ENCODE results near the gene IFFO2. TPM values are rescaled to one million over a fixed set of nuclear protein-coding genes. Genes with fewer than 3 reads are reported as not detected.
A peak's percentile ranks its signal among the peaks of the same experiment; 100 is the strongest.

Gene IFFO2
- total and polyA plus RNA-seq, 8 donors = 13.9 to 38.4 (median 24.3) TPM

DNA sequence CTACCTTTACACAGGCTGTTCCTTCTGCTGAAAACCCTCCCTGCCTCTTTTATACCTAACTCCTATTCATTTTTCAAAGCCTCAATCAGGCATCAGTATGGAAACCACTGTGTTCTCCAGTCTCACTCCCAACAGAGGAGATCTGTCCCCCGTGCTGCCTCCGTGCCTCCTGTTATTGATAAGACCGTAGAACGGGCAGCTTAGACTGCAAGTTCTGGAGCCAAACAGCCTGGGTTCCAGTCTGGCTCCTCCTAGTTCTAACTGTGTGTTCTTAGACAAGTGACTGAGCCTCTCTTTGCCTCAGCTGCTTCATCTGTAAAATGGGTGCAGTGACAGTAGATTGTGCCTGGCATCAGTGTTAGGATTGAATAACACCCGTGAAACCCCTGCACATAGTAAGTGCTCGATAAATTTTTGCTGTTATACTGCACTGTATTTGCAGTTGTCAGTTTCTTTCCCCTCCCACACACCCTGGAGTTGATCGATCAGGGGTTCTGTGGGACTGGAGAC lies 17.0 kb upstream of the IFFO2 start:
- no peak for DNase-seq
- no peaks in the 10 kb centered on the region for H3K36me3 ChIP-seq
- H3K27me3 ChIP-seq = no peaks in the 10 kb centered on the region
- H3K4me3 ChIP-seq = no peak overlapping the region
- H3K27ac ChIP-seq = no peak overlapping the region
- TF ChIP-seq, protein P1, sequence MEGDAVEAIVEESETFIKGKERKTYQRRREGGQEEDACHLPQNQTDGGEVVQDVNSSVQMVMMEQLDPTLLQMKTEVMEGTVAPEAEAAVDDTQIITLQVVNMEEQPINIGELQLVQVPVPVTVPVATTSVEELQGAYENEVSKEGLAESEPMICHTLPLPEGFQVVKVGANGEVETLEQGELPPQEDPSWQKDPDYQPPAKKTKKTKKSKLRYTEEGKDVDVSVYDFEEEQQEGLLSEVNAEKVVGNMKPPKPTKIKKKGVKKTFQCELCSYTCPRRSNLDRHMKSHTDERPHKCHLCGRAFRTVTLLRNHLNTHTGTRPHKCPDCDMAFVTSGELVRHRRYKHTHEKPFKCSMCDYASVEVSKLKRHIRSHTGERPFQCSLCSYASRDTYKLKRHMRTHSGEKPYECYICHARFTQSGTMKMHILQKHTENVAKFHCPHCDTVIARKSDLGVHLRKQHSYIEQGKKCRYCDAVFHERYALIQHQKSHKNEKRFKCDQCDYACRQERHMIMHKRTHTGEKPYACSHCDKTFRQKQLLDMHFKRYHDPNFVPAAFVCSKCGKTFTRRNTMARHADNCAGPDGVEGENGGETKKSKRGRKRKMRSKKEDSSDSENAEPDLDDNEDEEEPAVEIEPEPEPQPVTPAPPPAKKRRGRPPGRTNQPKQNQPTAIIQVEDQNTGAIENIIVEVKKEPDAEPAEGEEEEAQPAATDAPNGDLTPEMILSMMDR (IDR thresholded peaks at IDR 0.05) = no peak
- no peak for FAIRE-seq
- intact Hi-C loops (cut with DNase I) = no loop called here
- no peaks in the 10 kb centered on the region for H3K9me3 ChIP-seq
- WGBS, 2 donors = 80 to 84% methylated on average over 7 of the region's 7 CpGs
- H3K4me1 ChIP-seq = no peaks in the 10 kb centered on the region
- ATAC-seq = no peak

DNA sequence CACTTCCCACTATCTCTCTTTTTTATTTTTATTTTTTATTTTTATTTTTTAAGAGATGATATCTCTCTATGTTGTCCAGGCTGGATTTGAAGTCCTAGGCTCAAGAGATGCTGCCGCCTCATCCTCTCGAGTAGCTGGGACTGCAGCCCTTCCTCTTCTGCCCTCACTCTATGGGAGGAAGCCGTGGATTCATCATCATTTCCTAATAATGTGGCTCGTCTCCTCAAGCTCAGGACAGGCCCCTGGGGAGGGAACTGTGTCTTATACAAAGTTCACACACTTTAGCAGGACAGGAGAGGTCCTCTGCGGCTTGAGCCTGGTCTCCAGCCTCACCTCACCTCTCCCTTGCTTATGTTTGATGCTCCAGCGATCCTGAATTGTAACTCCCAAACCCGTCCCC lies 16.5 kb upstream of the IFFO2 start:
- no peaks in the 10 kb centered on the region for H3K4me1 ChIP-seq
- H3K27me3 ChIP-seq = no peaks in the 10 kb centered on the region
- WGBS, 2 donors = 73 to 79% methylated on average over 7 of the region's 7 CpGs
- intact Hi-C loops (cut with DNase I) = no loop called here
- H3K36me3 ChIP-seq = no peaks in the 10 kb centered on the region
- ATAC-seq = no peak
- no peak for FAIRE-seq
- DNase-seq = no peak
- TF ChIP-seq, protein P1 (IDR thresholded peaks at IDR 0.05) = no peak
- H3K4me3 ChIP-seq = no peak overlapping the region
- no peaks in the 10 kb centered on the region for H3K9me3 ChIP-seq
- H3K27ac ChIP-seq = no peak overlapping the region

DNA sequence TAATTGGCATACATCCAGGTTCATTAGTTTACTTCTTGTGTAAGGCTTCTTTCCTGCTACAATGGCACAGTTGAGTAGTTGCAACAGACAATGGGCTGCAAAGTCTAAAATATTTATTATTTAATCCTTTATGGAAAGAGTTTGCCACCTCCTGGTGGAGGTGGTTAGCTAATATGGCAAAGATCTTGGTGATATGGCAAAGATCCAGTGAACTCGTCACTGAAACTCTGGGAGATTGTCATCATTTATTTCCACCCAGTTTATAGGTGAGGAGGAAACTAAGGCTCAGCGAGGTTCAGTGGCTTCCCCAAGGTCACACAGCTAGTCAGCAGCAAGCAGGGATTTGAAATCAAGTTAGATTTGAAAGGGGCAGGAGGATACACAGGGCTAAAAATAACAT lies 16.1 kb upstream of the IFFO2 start:
- TF ChIP-seq, protein P1 (IDR thresholded peaks at IDR 0.05) = no peak
- Histone ChIP-seq H3K4me1 (no peaks in the 10 kb centered on the region), H3K27ac (no peak overlapping the region), H3K4me3 (no peak overlapping the region), H3K27me3 (no peaks in the 10 kb centered on the region), H3K36me3 (no peaks in the 10 kb centered on the region), H3K9me3 (no peaks in the 10 kb centered on the region)
- DNase-seq (no peak), ATAC-seq (peak in 3 of 4 donors; percentile 28 to 48 (median 39)), FAIRE-seq (peak; percentile 85)
- WGBS, 2 donors = 9 to 10% methylated on average over 2 of the region's 2 CpGs
- intact Hi-C loops (cut with DNase I) = no loop called here

DNA sequence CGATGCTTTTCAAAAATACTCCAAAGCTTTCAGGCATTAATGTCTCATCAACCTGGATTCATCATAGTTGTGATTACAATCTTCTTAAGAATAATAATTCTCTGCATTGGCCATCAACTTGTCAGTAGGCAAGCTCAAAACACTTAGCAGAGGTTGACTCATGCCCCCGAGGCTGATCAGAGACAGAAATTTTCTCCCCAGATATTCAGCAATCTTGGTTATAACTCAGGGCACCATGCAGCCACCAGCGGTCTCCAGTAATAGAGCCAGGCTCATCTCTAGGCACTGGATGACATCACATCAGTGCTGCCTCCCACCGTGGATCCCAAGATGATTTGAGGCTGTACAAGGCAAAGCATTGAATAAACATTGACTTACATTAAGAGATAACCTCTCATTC lies 14.3 kb upstream of the IFFO2 start:
- FAIRE-seq = no peak
- Histone ChIP-seq H3K36me3 (no peaks in the 10 kb centered on the region), H3K27ac (no peak overlapping the region), H3K4me3 (no peak overlapping the region), H3K9me3 (no peaks in the 10 kb centered on the region), H3K27me3 (no peaks in the 10 kb centered on the region), H3K4me1 (no peaks in the 10 kb centered on the region)
- ATAC-seq = no peak
- no peak for DNase-seq
- 63% methylated on average over 4 of the region's 4 CpGs for WGBS, 2 donors
- intact Hi-C loops (cut with DNase I) = no loop called here
- TF ChIP-seq, protein P1 (IDR thresholded peaks at IDR 0.05) = no peak

DNA sequence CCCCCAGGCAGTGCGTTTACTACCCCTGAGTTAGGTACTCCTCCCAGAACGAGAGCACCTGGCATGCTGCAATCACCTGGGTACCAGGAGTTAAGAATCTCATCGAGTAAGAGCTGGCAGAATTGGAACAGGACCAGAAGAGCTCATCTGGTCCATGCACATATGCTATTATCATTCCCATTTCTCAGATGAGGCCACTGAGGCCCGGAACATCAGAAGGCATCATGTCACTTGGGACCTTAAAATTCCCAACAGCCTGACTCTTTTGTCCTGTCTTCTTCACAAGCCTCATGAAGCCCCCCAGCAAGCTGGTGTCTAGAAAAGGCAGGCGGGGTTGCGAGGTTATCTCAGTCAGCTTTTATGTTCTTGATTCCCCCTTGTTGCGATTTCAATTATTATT lies 13.9 kb upstream of the IFFO2 start:
- Histone ChIP-seq H3K36me3 (no peaks in the 10 kb centered on the region), H3K4me1 (no peaks in the 10 kb centered on the region), H3K27ac (no peak overlapping the region), H3K4me3 (no peak overlapping the region), H3K27me3 (no peaks in the 10 kb centered on the region), H3K9me3 (no peaks in the 10 kb centered on the region)
- intact Hi-C loops (cut with DNase I) = no loop called here
- WGBS, 2 donors = 84 to 90% methylated on average over 7 of the region's 7 CpGs
- FAIRE-seq (no peak), DNase-seq (no peak), ATAC-seq (no peak)
- TF ChIP-seq, protein P1 (IDR thresholded peaks at IDR 0.05) = no peak

Measured in pancreas (tissue), 10 donors.